RWPE2 (cell line): ENCODE measurements around the gene CNOT4.
A peak's percentile ranks its signal among the peaks of the same experiment; 100 is the strongest.

Source experiments
- ATAC-seq: fragments of 200-7000 bp; cut with Tn5 transposase; 3 replicates; pipeline ENCODE4 v1.9.1; 2021; ENCODE audit warnings: low read depth
- DNase-seq: peaks from one replicate; pipeline ENCODE4 v3.0.0-alpha.2; 2020; ENCODE audit warnings: low spot score
- H3K27ac ChIP-seq: fragments of 450-650 bp; 2 replicates; pipeline ENCODE4 v1.5.1; 2017; ENCODE audit warnings: mild to moderate bottlenecking; ENCODE audit not compliant: poor library complexity, severe bottlenecking
- H3K27me3 ChIP-seq: fragments of 250-450 bp; sonication (Bioruptor Pico); 2 replicates; pipeline ENCODE4 v1.5.1; 2021; ENCODE audit warnings: mild to moderate bottlenecking, moderate library complexity; ENCODE audit not compliant: insufficient read depth, poor library complexity, severe bottlenecking
- H3K36me3 ChIP-seq: fragments of 250-450 bp; sonication (Bioruptor Pico); 2 replicates; pipeline ENCODE4 v1.5.1; 2020; ENCODE audit warnings: low read depth, mild to moderate bottlenecking, moderate library complexity
- H3K4me1 ChIP-seq: fragments of 250-450 bp; sonication (Bioruptor Pico); 2 replicates; pipeline ENCODE4 v1.5.1; 2021; ENCODE audit warnings: mild to moderate bottlenecking, moderate library complexity; ENCODE audit not compliant: insufficient read depth, poor library complexity, severe bottlenecking
- H3K4me3 ChIP-seq: fragments of 250-450 bp; sonication (Bioruptor Pico); 2 replicates; pipeline ENCODE4 v1.5.1; 2021; ENCODE audit warnings: mild to moderate bottlenecking, moderate library complexity; ENCODE audit not compliant: severe bottlenecking
- H3K9me3 ChIP-seq: fragments of 250-450 bp; sonication (Bioruptor Pico); 2 replicates; pipeline ENCODE4 v1.5.1; 2021; ENCODE audit warnings: mild to moderate bottlenecking, moderate library complexity; ENCODE audit not compliant: severe bottlenecking
- CTCF ChIP-seq: fragments of 450-650 bp; IDR thresholded peaks from one replicate; pipeline ENCODE4 v1.5.1; 2017; ENCODE audit warnings: mild to moderate bottlenecking, moderate library complexity; ENCODE audit not compliant: poor library complexity, severe bottlenecking

Gene CNOT4

GRCh38 chr7:135493362-135493761 is 16.5 kb downstream of the CNOT4 start:
- DNase-seq (no peak), ATAC-seq (no peak)
- no peaks in the 10 kb centered on the region for H3K36me3 ChIP-seq
- H3K9me3 ChIP-seq: no peaks in the 10 kb centered on the region
- no peaks in the 10 kb centered on the region for H3K27me3 ChIP-seq
- peaks cover 4% of the 10 kb centered on the region for H3K4me1 ChIP-seq
- no peak overlapping the region for H3K4me3 ChIP-seq
- no peak for TF ChIP-seq CTCF
- no peak overlapping the region for H3K27ac ChIP-seq

DNA sequence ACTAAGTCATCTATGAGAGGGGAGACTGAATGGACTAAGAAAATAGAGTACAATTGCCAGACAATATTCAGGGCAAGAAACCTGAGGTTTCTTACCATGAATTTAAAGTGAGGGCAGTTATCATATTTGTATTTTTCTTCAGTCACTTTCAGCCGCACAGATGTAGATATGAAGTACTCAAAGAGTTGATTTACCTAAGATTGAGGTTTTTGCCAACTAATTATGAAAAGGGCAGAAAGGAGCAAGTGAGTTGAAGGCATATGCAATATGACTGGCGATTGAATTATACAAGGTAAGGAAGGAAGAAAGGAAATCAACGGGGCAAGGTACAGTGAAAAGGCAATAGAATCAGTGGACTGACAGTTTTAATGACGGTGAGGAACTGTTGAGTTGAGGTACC is 17.8 kb downstream of the CNOT4 start:
- no peak overlapping the region for H3K27ac ChIP-seq
- ATAC-seq (no peak), DNase-seq (no peak)
- peaks cover 4% of the 10 kb centered on the region for H3K4me1 ChIP-seq
- no peak for TF ChIP-seq CTCF
- H3K9me3 ChIP-seq: no peaks in the 10 kb centered on the region
- H3K27me3 ChIP-seq: no peaks in the 10 kb centered on the region
- H3K4me3 ChIP-seq: no peak overlapping the region
- H3K36me3 ChIP-seq: no peaks in the 10 kb centered on the region

GRCh38 chr7:135490783-135491182 is 19.1 kb downstream of the CNOT4 start:
- TF ChIP-seq CTCF: no peak
- no peak overlapping the region for H3K4me3 ChIP-seq
- H3K36me3 ChIP-seq: no peaks in the 10 kb centered on the region
- no peak overlapping the region for H3K27ac ChIP-seq
- peak; percentile 46; the same call in 2 of the 3 replicates for ATAC-seq
- H3K27me3 ChIP-seq: no peaks in the 10 kb centered on the region
- H3K9me3 ChIP-seq: no peaks in the 10 kb centered on the region
- DNase-seq: no peak
- H3K4me1 ChIP-seq: peaks cover 4% of the 10 kb centered on the region

DNA sequence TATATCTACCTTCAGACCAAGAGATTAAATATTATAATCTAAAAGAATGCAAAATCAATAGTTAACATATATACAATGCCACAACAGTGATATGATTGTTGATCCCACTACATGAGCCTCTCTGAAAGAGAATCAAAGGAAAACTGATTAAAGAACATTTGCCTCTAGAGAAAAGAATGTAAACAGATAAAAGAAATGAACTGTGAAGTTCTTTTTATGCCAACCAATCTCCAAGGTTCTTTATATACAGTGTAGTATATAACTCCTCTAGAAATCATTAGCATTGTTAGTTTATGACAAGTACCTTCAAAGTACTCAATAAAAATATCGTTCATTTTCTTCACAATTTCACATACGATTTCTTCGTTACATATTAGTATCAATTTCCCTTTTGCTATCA is 20.1 kb downstream of the CNOT4 start:
- Histone ChIP-seq H3K27ac (no peak overlapping the region), H3K27me3 (no peaks in the 10 kb centered on the region), H3K36me3 (no peaks in the 10 kb centered on the region), H3K4me1 (peaks cover 4% of the 10 kb centered on the region), H3K9me3 (no peaks in the 10 kb centered on the region), H3K4me3 (no peak overlapping the region)
- ATAC-seq (no peak), DNase-seq (no peak)
- TF ChIP-seq CTCF: no peak

DNA sequence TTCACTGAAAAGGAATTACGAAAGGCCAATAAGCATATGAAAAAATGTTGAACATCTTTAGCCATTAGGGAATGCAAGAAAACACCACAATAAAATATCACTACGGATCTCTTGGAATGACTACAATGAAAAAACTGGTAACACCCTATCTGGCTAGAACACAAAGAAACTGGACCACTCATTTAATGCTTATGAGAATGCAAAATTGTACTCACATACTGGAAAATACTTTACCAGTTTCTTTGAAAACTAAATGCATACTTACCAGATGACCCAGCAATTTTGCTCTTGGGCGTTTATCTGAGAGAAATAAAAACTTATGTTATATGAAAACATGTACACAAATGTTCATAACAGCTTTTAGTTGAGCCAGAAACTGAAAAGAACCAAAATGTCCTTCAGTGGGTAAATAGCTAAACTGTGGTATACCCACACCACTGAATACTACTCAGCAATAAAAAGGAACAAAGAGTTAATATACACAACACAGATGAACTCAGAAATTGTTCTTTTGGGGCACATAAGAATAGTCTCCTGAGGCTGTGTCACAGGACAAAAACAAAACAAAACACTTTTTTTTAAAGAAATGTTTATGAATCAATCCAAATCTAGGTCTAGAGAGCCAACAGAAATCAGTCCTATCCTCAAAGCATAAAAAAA is 23.5 kb downstream of the CNOT4 start:
- Histone ChIP-seq H3K9me3 (no peaks in the 10 kb centered on the region), H3K27ac (no peak overlapping the region), H3K27me3 (no peaks in the 10 kb centered on the region), H3K4me3 (no peak overlapping the region), H3K36me3 (no peaks in the 10 kb centered on the region), H3K4me1 (peaks cover 4% of the 10 kb centered on the region)
- no peak for TF ChIP-seq CTCF
- ATAC-seq (no peak; the same call in 2 of the 3 replicates), DNase-seq (no peak)
